OCI-LY3 (cell line): ENCODE measurements around the gene LACTBL1.

ENCODE experiments used
- EZH2phosphoT487 ChIP-seq: fragments of 200-600 bp; shearing (Covaris generic); IDR thresholded peaks from 2 replicates; pipeline ENCODE4 v1.6.1; 2018; ENCODE audit warnings: antibody characterized with exemption, mixed run types, low read depth
- TF ChIP-seq, protein P1 (sequence below): fragments of 200-600, 300-600 bp; sonication (generic); IDR thresholded peaks from 2 replicates; pipeline ENCODE4 v1.5.1; 2014; ENCODE audit warnings: antibody characterized with exemption, low read length, low read depth

DNA sequence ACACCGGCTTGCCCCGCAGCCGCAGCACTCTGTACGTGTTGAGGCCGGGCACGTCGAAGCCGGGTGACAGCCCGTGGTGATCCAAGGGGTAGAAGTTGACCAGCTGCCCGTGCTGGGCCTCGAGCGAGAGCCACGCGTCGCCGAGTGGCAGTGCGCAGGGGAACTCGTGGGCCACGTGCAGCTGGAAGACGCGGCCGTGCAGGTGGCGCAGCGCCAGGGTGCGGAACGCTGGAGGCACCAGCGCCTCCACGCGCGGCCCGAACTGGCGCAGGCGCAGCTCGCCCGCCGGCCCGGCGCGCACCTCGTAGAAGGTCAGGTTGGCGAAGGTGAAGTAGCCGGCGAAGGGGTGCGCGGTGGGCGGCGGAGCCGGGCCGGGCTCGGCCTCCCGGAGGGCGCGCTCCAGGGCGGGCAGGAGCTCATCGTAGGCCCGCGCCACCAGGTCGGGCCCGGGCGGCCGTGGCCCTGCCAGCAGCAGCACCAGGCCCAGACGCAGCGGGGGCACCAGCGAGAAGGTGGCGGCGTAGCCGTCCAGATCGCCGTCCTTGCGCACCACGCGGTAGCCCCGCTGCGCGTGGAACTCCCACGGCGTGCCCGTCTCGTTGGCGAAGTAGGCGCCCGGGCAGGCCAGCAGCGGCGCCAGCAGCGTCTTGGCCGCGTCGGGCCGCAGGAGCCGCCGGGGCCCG, 19.5 kb downstream of the LACTBL1 start:
- TF ChIP-seq EZH2phosphoT487: no peak
- TF ChIP-seq, protein P1, sequence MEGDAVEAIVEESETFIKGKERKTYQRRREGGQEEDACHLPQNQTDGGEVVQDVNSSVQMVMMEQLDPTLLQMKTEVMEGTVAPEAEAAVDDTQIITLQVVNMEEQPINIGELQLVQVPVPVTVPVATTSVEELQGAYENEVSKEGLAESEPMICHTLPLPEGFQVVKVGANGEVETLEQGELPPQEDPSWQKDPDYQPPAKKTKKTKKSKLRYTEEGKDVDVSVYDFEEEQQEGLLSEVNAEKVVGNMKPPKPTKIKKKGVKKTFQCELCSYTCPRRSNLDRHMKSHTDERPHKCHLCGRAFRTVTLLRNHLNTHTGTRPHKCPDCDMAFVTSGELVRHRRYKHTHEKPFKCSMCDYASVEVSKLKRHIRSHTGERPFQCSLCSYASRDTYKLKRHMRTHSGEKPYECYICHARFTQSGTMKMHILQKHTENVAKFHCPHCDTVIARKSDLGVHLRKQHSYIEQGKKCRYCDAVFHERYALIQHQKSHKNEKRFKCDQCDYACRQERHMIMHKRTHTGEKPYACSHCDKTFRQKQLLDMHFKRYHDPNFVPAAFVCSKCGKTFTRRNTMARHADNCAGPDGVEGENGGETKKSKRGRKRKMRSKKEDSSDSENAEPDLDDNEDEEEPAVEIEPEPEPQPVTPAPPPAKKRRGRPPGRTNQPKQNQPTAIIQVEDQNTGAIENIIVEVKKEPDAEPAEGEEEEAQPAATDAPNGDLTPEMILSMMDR: no peak
